Central memory CD8-positive, alpha-beta T cell (primary cell): ENCODE data around the gene MEF2C.
A peak's percentile ranks its signal among the peaks of the same experiment; 100 is the strongest.

Experiments
- ATAC-seq: fragments of 150-1000 bp; cut with Tn5 transposase; replicated peaks from 2 replicates; pipeline ENCODE4 v1.10.0; 2022; ENCODE audit warnings: mild to moderate bottlenecking, moderate FRiP score, moderate number of reproducible peaks; ENCODE audit not compliant: poor library complexity, severe bottlenecking; ENCODE audit errors: extremely low read depth
- DNase-seq, 2 donors: peaks; one replicate each; pipeline ENCODE4 v3.0.0; 2021; ENCODE audit warnings: low spot score in 2 of 2
- H3K27ac Mint-ChIP-seq: one replicate; pipeline ENCODE4 v1.8.0; 2022; ENCODE audit warnings: low read depth, mild to moderate bottlenecking, moderate library complexity, mixed read lengths
- H3K27me3 Mint-ChIP-seq: one replicate; pipeline ENCODE4 v1.8.0; 2022; ENCODE audit warnings: mixed read lengths
- H3K36me3 Mint-ChIP-seq: one replicate; pipeline ENCODE4 v1.8.0; 2022; ENCODE audit warnings: mild to moderate bottlenecking, moderate library complexity, mixed read lengths; ENCODE audit not compliant: insufficient read depth
- H3K4me1 Mint-ChIP-seq: one replicate; pipeline ENCODE4 v1.8.0; 2022; ENCODE audit warnings: mixed read lengths
- H3K4me3 Mint-ChIP-seq: one replicate; pipeline ENCODE4 v1.8.0; 2022; ENCODE audit warnings: mild to moderate bottlenecking, moderate library complexity, mixed read lengths
- H3K9me3 Mint-ChIP-seq: one replicate; pipeline ENCODE4 v1.8.0; 2022; ENCODE audit warnings: mixed read lengths

The MEF2C gene

GRCh38 chr5:88845081-88845697 lies 37.8 kb downstream of the MEF2C start:
- H3K27ac Mint-ChIP-seq = no peak overlapping the region
- no peaks in the 10 kb centered on the region for H3K27me3 Mint-ChIP-seq
- H3K36me3 Mint-ChIP-seq = no peaks in the 10 kb centered on the region
- no peaks in the 10 kb centered on the region for H3K9me3 Mint-ChIP-seq
- no peaks in the 10 kb centered on the region for H3K4me1 Mint-ChIP-seq
- DNase-seq = no peak
- no peak for ATAC-seq
- no peak overlapping the region for H3K4me3 Mint-ChIP-seq

- Mint-ChIP-seq H3K36me3 (no peaks in the 10 kb centered on the region), H3K27ac (no peak overlapping the region), H3K27me3 (no peaks in the 10 kb centered on the region), H3K9me3 (peaks cover 5% of the 10 kb centered on the region), H3K4me3 (no peak overlapping the region), H3K4me1 (no peaks in the 10 kb centered on the region)
- ATAC-seq (no peak), DNase-seq (no peak)
Measured at GRCh38 chr5:88842784-88843183, 40.2 kb downstream of the MEF2C start.

GRCh38 chr5:88841212-88841611 lies 41.8 kb downstream of the MEF2C start:
- ATAC-seq (no peak), DNase-seq (no peak)
- Mint-ChIP-seq H3K4me3 (no peak overlapping the region), H3K9me3 (peaks cover 5% of the 10 kb centered on the region), H3K27ac (no peak overlapping the region), H3K4me1 (no peaks in the 10 kb centered on the region), H3K27me3 (no peaks in the 10 kb centered on the region), H3K36me3 (no peaks in the 10 kb centered on the region)

GRCh38 chr5:88840495-88840894 lies 42.5 kb downstream of the MEF2C start:
- ATAC-seq = no peak
- H3K27me3 Mint-ChIP-seq = no peaks in the 10 kb centered on the region
- H3K4me3 Mint-ChIP-seq = no peak overlapping the region
- no peaks in the 10 kb centered on the region for H3K36me3 Mint-ChIP-seq
- DNase-seq = no peak
- H3K4me1 Mint-ChIP-seq = no peaks in the 10 kb centered on the region
- no peak overlapping the region for H3K27ac Mint-ChIP-seq
- peaks cover 5% of the 10 kb centered on the region for H3K9me3 Mint-ChIP-seq

- Mint-ChIP-seq H3K27ac (no peak overlapping the region), H3K36me3 (no peaks in the 10 kb centered on the region), H3K4me1 (no peaks in the 10 kb centered on the region), H3K9me3 (peaks cover 5% of the 10 kb centered on the region), H3K4me3 (no peak overlapping the region), H3K27me3 (no peaks in the 10 kb centered on the region)
- no peak for DNase-seq
- ATAC-seq = no peak
Measured at GRCh38 chr5:88839238-88839637, 43.7 kb downstream of the MEF2C start.

- Mint-ChIP-seq H3K4me1 (no peaks in the 10 kb centered on the region), H3K4me3 (no peak overlapping the region), H3K36me3 (no peaks in the 10 kb centered on the region), H3K9me3 (peaks cover 5% of the 10 kb centered on the region), H3K27ac (no peak overlapping the region), H3K27me3 (no peaks in the 10 kb centered on the region)
- ATAC-seq = no peak
- DNase-seq = no peak
Measured at GRCh38 chr5:88838500-88838899, 44.5 kb downstream of the MEF2C start.

- H3K9me3 Mint-ChIP-seq = peaks cover 5% of the 10 kb centered on the region
- no peaks in the 10 kb centered on the region for H3K27me3 Mint-ChIP-seq
- H3K4me3 Mint-ChIP-seq = no peak overlapping the region
- no peak for ATAC-seq
- no peak for DNase-seq
- H3K36me3 Mint-ChIP-seq = no peaks in the 10 kb centered on the region
- H3K27ac Mint-ChIP-seq = no peak overlapping the region
- no peaks in the 10 kb centered on the region for H3K4me1 Mint-ChIP-seq
Measured at GRCh38 chr5:88837817-88838216, 45.2 kb downstream of the MEF2C start.

- Mint-ChIP-seq H3K4me3 (no peak overlapping the region), H3K36me3 (peaks cover 2% of the 10 kb centered on the region), H3K27ac (no peak overlapping the region), H3K27me3 (no peaks in the 10 kb centered on the region), H3K9me3 (peaks cover 5% of the 10 kb centered on the region), H3K4me1 (no peaks in the 10 kb centered on the region)
- ATAC-seq (no peak), DNase-seq (no peak)
Measured at GRCh38 chr5:88837222-88837621, 45.8 kb downstream of the MEF2C start.

GRCh38 chr5:88836195-88836838 lies 46.7 kb downstream of the MEF2C start:
- DNase-seq = no peak

GRCh38 chr5:88834499-88834898 lies 48.5 kb downstream of the MEF2C start:
- Mint-ChIP-seq H3K4me3 (no peak overlapping the region), H3K27me3 (no peaks in the 10 kb centered on the region), H3K36me3 (peaks cover 2% of the 10 kb centered on the region), H3K9me3 (peaks cover 5% of the 10 kb centered on the region), H3K27ac (no peak overlapping the region), H3K4me1 (no peaks in the 10 kb centered on the region)
- DNase-seq = no peak
- no peak for ATAC-seq

More at GRCh38 chr5:88836195-88836838, 46.7 kb downstream of the MEF2C start:
- Mint-ChIP-seq H3K36me3 (peaks cover 2% of the 10 kb centered on the region), H3K27me3 (no peaks in the 10 kb centered on the region), H3K9me3 (peaks cover 5% of the 10 kb centered on the region), H3K27ac (no peak overlapping the region), H3K4me1 (no peaks in the 10 kb centered on the region), H3K4me3 (no peak overlapping the region)
- no peak for ATAC-seq

GRCh38 chr5:88834131-88834462 lies 48.9 kb downstream of the MEF2C start:
- DNase-seq = no peak
- H3K36me3 Mint-ChIP-seq = peaks cover 2% of the 10 kb centered on the region
- H3K9me3 Mint-ChIP-seq = peaks cover 1% of the 10 kb centered on the region
- no peak overlapping the region for H3K4me3 Mint-ChIP-seq
- H3K27ac Mint-ChIP-seq = no peak overlapping the region
- no peak for ATAC-seq
- no peaks in the 10 kb centered on the region for H3K4me1 Mint-ChIP-seq
- no peaks in the 10 kb centered on the region for H3K27me3 Mint-ChIP-seq

- DNase-seq = no peak
- Mint-ChIP-seq H3K4me1 (no peaks in the 10 kb centered on the region), H3K27me3 (no peaks in the 10 kb centered on the region), H3K36me3 (peaks cover 2% of the 10 kb centered on the region), H3K4me3 (no peak overlapping the region), H3K9me3 (no peaks in the 10 kb centered on the region), H3K27ac (no peak overlapping the region)
- peak; percentile 36 for ATAC-seq
Measured at GRCh38 chr5:88833371-88834130, 49.4 kb downstream of the MEF2C start.

- Mint-ChIP-seq H3K27ac (no peak overlapping the region), H3K27me3 (no peaks in the 10 kb centered on the region), H3K9me3 (no peaks in the 10 kb centered on the region), H3K36me3 (peaks cover 2% of the 10 kb centered on the region), H3K4me3 (no peak overlapping the region), H3K4me1 (no peaks in the 10 kb centered on the region)
- no peak for DNase-seq
- ATAC-seq = no peak
Measured at GRCh38 chr5:88831816-88832215, 51.2 kb downstream of the MEF2C start.
